ENCODE measurements around the gene QARS1.

Gene QARS1

GRCh38 chr3:49111347-49111746 lies 6.8 kb upstream of the QARS1 start:
- in situ Hi-C loops (cut with HindIII; ENCODE audit: low pct_unique_long_range_greater_than_20kb, low sequenced_read_pairs) = no loop called here
- no peak for TF ChIP-seq JUND (IDR thresholded peaks at IDR 0.05; ENCODE audit: low read depth)
- DNase-seq (ENCODE audit: low read depth in 1 of 2, low spot score in 1 of 2) = no peak

- no peak for DNase-seq (ENCODE audit: low read depth in 1 of 2, low spot score in 1 of 2)
- in situ Hi-C loops (cut with HindIII; ENCODE audit: low pct_unique_long_range_greater_than_20kb, low sequenced_read_pairs) = no loop called here
- no peak for TF ChIP-seq JUND (IDR thresholded peaks at IDR 0.05; ENCODE audit: low read depth)
Measured at GRCh38 chr3:49110780-49111179, 6.2 kb upstream of the QARS1 start.

GRCh38 chr3:49108346-49108745 lies 3.8 kb upstream of the QARS1 start:
- in situ Hi-C loops (cut with HindIII; ENCODE audit: low pct_unique_long_range_greater_than_20kb, low sequenced_read_pairs) = no loop called here

GRCh38 chr3:49104052-49104426 lies 518 bp downstream of the QARS1 start:
- TF ChIP-seq JUND (IDR thresholded peaks at IDR 0.05; ENCODE audit: low read depth) = no peak
- no peak for DNase-seq (ENCODE audit: low read depth in 1 of 2, low spot score in 1 of 2)

More at GRCh38 chr3:49108346-49108745, 3.8 kb upstream of the QARS1 start:
- no peak for DNase-seq (ENCODE audit: low read depth in 1 of 2, low spot score in 1 of 2)
- no peak for TF ChIP-seq JUND (IDR thresholded peaks at IDR 0.05; ENCODE audit: low read depth)

GRCh38 chr3:49100046-49100615 lies 4.4 kb downstream of the QARS1 start:
- DNase-seq (ENCODE audit: low read depth in 1 of 2, low spot score in 1 of 2) = no peak
- no peak for TF ChIP-seq JUND (IDR thresholded peaks at IDR 0.05; ENCODE audit: low read depth)
- in situ Hi-C loops (cut with HindIII; ENCODE audit: low pct_unique_long_range_greater_than_20kb, low sequenced_read_pairs) = no loop called here

More at GRCh38 chr3:49104052-49104426, 518 bp downstream of the QARS1 start:
- in situ Hi-C loops (cut with HindIII; ENCODE audit: low pct_unique_long_range_greater_than_20kb, low sequenced_read_pairs) = no loop called here

GRCh38 chr3:49098910-49099630 lies 5.5 kb downstream of the QARS1 start:
- in situ Hi-C loops (cut with HindIII; ENCODE audit: low pct_unique_long_range_greater_than_20kb, low sequenced_read_pairs) = no loop called here
- TF ChIP-seq JUND (IDR thresholded peaks at IDR 0.05; ENCODE audit: low read depth) = no peak

GRCh38 chr3:49098429-49098828 lies 6.1 kb downstream of the QARS1 start:
- in situ Hi-C loops (cut with HindIII; ENCODE audit: low pct_unique_long_range_greater_than_20kb, low sequenced_read_pairs) = no loop called here
- no peak for DNase-seq (ENCODE audit: low read depth in 1 of 2, low spot score in 1 of 2)

More at GRCh38 chr3:49098910-49099630, 5.5 kb downstream of the QARS1 start:
- DNase-seq (ENCODE audit: low read depth in 1 of 2, low spot score in 1 of 2) = no peak

GRCh38 chr3:49093853-49094767 lies 10.4 kb downstream of the QARS1 start, which contains the start of gene QRICH1:
QRICH1 (minus strand) TSS chr3:49094071; CDS start chr3:49077017, 17,054 bp downstream.
- DNase-seq (ENCODE audit: low read depth in 1 of 2, low spot score in 1 of 2) = peak; percentile 64 to 98
- TF ChIP-seq JUND (IDR thresholded peaks at IDR 0.05; ENCODE audit: low read depth) = no peak
- in situ Hi-C loops (cut with HindIII; ENCODE audit: low pct_unique_long_range_greater_than_20kb, low sequenced_read_pairs) = no loop called here

More at GRCh38 chr3:49098429-49098828, 6.1 kb downstream of the QARS1 start:
- no peak for TF ChIP-seq JUND (IDR thresholded peaks at IDR 0.05; ENCODE audit: low read depth)

GRCh38 chr3:49092938-49093852 lies 11.4 kb downstream of the QARS1 start:
- no peak for TF ChIP-seq JUND (IDR thresholded peaks at IDR 0.05; ENCODE audit: low read depth)
- DNase-seq (ENCODE audit: low read depth in 1 of 2, low spot score in 1 of 2) = peak in 1 of 2 experiments; percentile 76
- in situ Hi-C loops (cut with HindIII; ENCODE audit: low pct_unique_long_range_greater_than_20kb, low sequenced_read_pairs) = no loop called here

- in situ Hi-C loops (cut with HindIII; ENCODE audit: low pct_unique_long_range_greater_than_20kb, low sequenced_read_pairs) = no loop called here
- no peak for TF ChIP-seq JUND (IDR thresholded peaks at IDR 0.05; ENCODE audit: low read depth)
- DNase-seq (ENCODE audit: low read depth in 1 of 2, low spot score in 1 of 2) = no peak
Measured at GRCh38 chr3:49081429-49081828, 23.1 kb downstream of the QARS1 start.

GRCh38 chr3:49079270-49079669 lies 25.3 kb downstream of the QARS1 start:
- TF ChIP-seq JUND (IDR thresholded peaks at IDR 0.05; ENCODE audit: low read depth) = no peak

GRCh38 chr3:49076646-49077045 lies 27.9 kb downstream of the QARS1 start:
- in situ Hi-C loops (cut with HindIII; ENCODE audit: low pct_unique_long_range_greater_than_20kb, low sequenced_read_pairs) = no loop called here
- no peak for DNase-seq (ENCODE audit: low read depth in 1 of 2, low spot score in 1 of 2)
- TF ChIP-seq JUND (IDR thresholded peaks at IDR 0.05; ENCODE audit: low read depth) = no peak

More at GRCh38 chr3:49079270-49079669, 25.3 kb downstream of the QARS1 start:
- in situ Hi-C loops (cut with HindIII; ENCODE audit: low pct_unique_long_range_greater_than_20kb, low sequenced_read_pairs) = no loop called here
- no peak for DNase-seq (ENCODE audit: low read depth in 1 of 2, low spot score in 1 of 2)
